Natural killer cell (primary cell): ENCODE data around the gene PNLIPRP3. TPM values are rescaled to one million over a fixed set of nuclear protein-coding genes. Genes with fewer than 3 reads are reported as not detected.
A peak's percentile ranks its signal among the peaks of the same experiment; 100 is the strongest.

ENCODE experiments used
- ATAC-seq, 3 donors: fragments of 150-1000 bp in 2 of 3; fragments of 200-7000 bp in 1 of 3; cut with Tn5 transposase; 1 replicate in 1 of 3; 2 replicates in 2 of 3; pipeline ENCODE4 v1.10.0; 2021; ENCODE audit warnings: mild to moderate bottlenecking in 2 of 3, moderate library complexity in 2 of 3
- DNase-seq, 2 donors: peaks; one replicate each; pipeline versions ENCODE4 v3.0.0 to v3.0.0-alpha.2; 2013 to 2021; ENCODE audit warnings: mixed read lengths in 1 of 2
- H3K27ac ChIP-seq: one replicate; pipeline ENCODE4 v1.5.1; 2013; ENCODE audit warnings: mild to moderate bottlenecking, low read length
- H3K27me3 ChIP-seq: one replicate; pipeline ENCODE4 v1.6.1; 2013; ENCODE audit warnings: low read length; ENCODE audit not compliant: control insufficient read depth, insufficient read depth
- H3K36me3 ChIP-seq: one replicate; pipeline ENCODE4 v1.6.1; 2013; ENCODE audit warnings: low read length; ENCODE audit not compliant: control insufficient read depth, insufficient read depth
- H3K4me1 ChIP-seq: one replicate; pipeline ENCODE4 v1.6.1; 2013; ENCODE audit warnings: low read length; ENCODE audit not compliant: control insufficient read depth, insufficient read depth
- H3K4me3 ChIP-seq: one replicate; pipeline ENCODE4 v1.5.1; 2013; ENCODE audit warnings: low read length
- H3K9me3 ChIP-seq: one replicate; pipeline ENCODE4 v1.6.1; 2013; ENCODE audit warnings: low read length; ENCODE audit not compliant: control insufficient read depth, insufficient read depth
- H3K27ac Mint-ChIP-seq, 2 donors: one replicate each; pipeline ENCODE4 v1.8.0; 2022; ENCODE audit warnings: mild to moderate bottlenecking in 2 of 2, mixed read lengths in 2 of 2, moderate library complexity in 1 of 2
- H3K27me3 Mint-ChIP-seq, 2 donors: one replicate each; pipeline ENCODE4 v1.8.0; 2022; ENCODE audit warnings: low read depth in 2 of 2, mixed read lengths in 2 of 2
- H3K36me3 Mint-ChIP-seq: one replicate; pipeline ENCODE4 v1.8.0; 2022; ENCODE audit warnings: mixed read lengths
- H3K4me1 Mint-ChIP-seq, 2 donors: one replicate each; pipeline ENCODE4 v1.8.0; 2022; ENCODE audit warnings: mixed read lengths in 2 of 2
- H3K4me3 Mint-ChIP-seq: one replicate; pipeline ENCODE4 v1.8.0; 2022; ENCODE audit warnings: mild to moderate bottlenecking, moderate library complexity, mixed read lengths
- H3K9me3 Mint-ChIP-seq, 2 donors: one replicate each; pipeline ENCODE4 v1.8.0; 2022; ENCODE audit warnings: mixed read lengths in 2 of 2
- CTCF ChIP-seq: fragments of 200-600 bp; IDR thresholded peaks from one replicate; pipeline ENCODE4 v1.8.0; 2022; ENCODE audit warnings: antibody characterized with exemption
- WGBS: methylation state at CpG from one replicate; pipeline ENCODE4 v1.1.7; 2013; ENCODE audit warnings: missing lambda C conversion rate; ENCODE audit not compliant: insufficient coverage; 5-methylcytosine and 5-hydroxymethylcytosine counted together
- intact Hi-C: fragments of 100-400 bp; cut with micrococcal nuclease; formaldehyde crosslinking; loops from one replicate; pipeline ENCODE4 v1.14.2; 2022
- total RNA-seq, 4 donors: library from RNA; stranded (reverse); fragments of 120-200 nt in 1 of 4; gene quantifications; one replicate each; pipeline versions ENCODE4 v1.2.3 to v1.2.4, GENCODE V29; 2013 to 2022

Gene PNLIPRP3
- total RNA-seq, 3 donors from 2014 or later (not counting 1 experiment from before 2014, with no cell fraction given) = not detected

- H3K4me3 Mint-ChIP-seq = no peak overlapping the region
- no peaks in the 10 kb centered on the region for H3K27me3 ChIP-seq
- no peaks in the 10 kb centered on the region for H3K36me3 Mint-ChIP-seq
- DNase-seq = no peak
- H3K27me3 Mint-ChIP-seq = no peaks in the 10 kb centered on the region
- H3K9me3 ChIP-seq = no peaks in the 10 kb centered on the region
- no peaks in the 10 kb centered on the region for H3K4me1 ChIP-seq
- no peak for TF ChIP-seq CTCF
- peaks cover 3 to 10% of the 10 kb centered on the region in 2 donors for H3K9me3 Mint-ChIP-seq
- H3K36me3 ChIP-seq = no peaks in the 10 kb centered on the region
- no peak overlapping the region for H3K4me3 ChIP-seq
- no peak overlapping the region for H3K27ac Mint-ChIP-seq
- H3K27ac ChIP-seq = no peak overlapping the region
- intact Hi-C loops = no loop called here
- no peaks in the 10 kb centered on the region for H3K4me1 Mint-ChIP-seq
- 80% methylated on average over 3 of the region's 3 CpGs for WGBS
- ATAC-seq = no peak
These were observed 41.8 kb downstream of the PNLIPRP3 start for GRCh38 chr10:116469437-116469836.

- no peaks in the 10 kb centered on the region for H3K36me3 Mint-ChIP-seq
- no peak overlapping the region for H3K27ac Mint-ChIP-seq
- H3K27me3 ChIP-seq = no peaks in the 10 kb centered on the region
- no peak for TF ChIP-seq CTCF
- DNase-seq = no peak
- no peaks in the 10 kb centered on the region for H3K9me3 ChIP-seq
- H3K4me3 ChIP-seq = no peak overlapping the region
- no peak overlapping the region for H3K4me3 Mint-ChIP-seq
- WGBS = 88% methylated on average over 3 of the region's 4 CpGs
- no peak overlapping the region for H3K27ac ChIP-seq
- H3K27me3 Mint-ChIP-seq = no peaks in the 10 kb centered on the region
- intact Hi-C loops = no loop called here
- H3K9me3 Mint-ChIP-seq = peaks cover 3 to 11% of the 10 kb centered on the region in 2 donors
- no peak for ATAC-seq
- no peaks in the 10 kb centered on the region for H3K4me1 ChIP-seq
- no peaks in the 10 kb centered on the region for H3K36me3 ChIP-seq
- H3K4me1 Mint-ChIP-seq = no peaks in the 10 kb centered on the region
These were observed 42.4 kb downstream of the PNLIPRP3 start for GRCh38 chr10:116470071-116470470.

- no peaks in the 10 kb centered on the region for H3K27me3 Mint-ChIP-seq
- H3K27ac Mint-ChIP-seq = no peak overlapping the region
- 87% methylated on average over 5 of the region's 6 CpGs for WGBS
- Histone ChIP-seq H3K27ac (no peak overlapping the region), H3K4me1 (no peaks in the 10 kb centered on the region), H3K27me3 (no peaks in the 10 kb centered on the region), H3K4me3 (no peak overlapping the region), H3K9me3 (no peaks in the 10 kb centered on the region), H3K36me3 (no peaks in the 10 kb centered on the region)
- peaks cover 3 to 11% of the 10 kb centered on the region in 2 donors for H3K9me3 Mint-ChIP-seq
- no peaks in the 10 kb centered on the region for H3K36me3 Mint-ChIP-seq
- no peak for DNase-seq
- no peak for ATAC-seq
- H3K4me1 Mint-ChIP-seq = no peaks in the 10 kb centered on the region
- intact Hi-C loops = no loop called here
- no peak for TF ChIP-seq CTCF
- no peak overlapping the region for H3K4me3 Mint-ChIP-seq
These were observed 43.2 kb downstream of the PNLIPRP3 start for GRCh38 chr10:116470768-116471415.

- no peak for TF ChIP-seq CTCF
- H3K36me3 ChIP-seq = no peaks in the 10 kb centered on the region
- ATAC-seq (peak in 1 of 3 donors; percentile 35), DNase-seq (no peak)
- no peaks in the 10 kb centered on the region for H3K9me3 ChIP-seq
- Mint-ChIP-seq H3K4me1 (no peaks in the 10 kb centered on the region), H3K9me3 (peaks cover 3 to 11% of the 10 kb centered on the region in 2 donors), H3K27ac (no peak overlapping the region), H3K36me3 (no peaks in the 10 kb centered on the region), H3K4me3 (no peak overlapping the region), H3K27me3 (no peaks in the 10 kb centered on the region)
- no peaks in the 10 kb centered on the region for H3K27me3 ChIP-seq
- 7% methylated on average over 3 of the region's 4 CpGs for WGBS
- intact Hi-C loops = no loop called here
- H3K4me1 ChIP-seq = no peaks in the 10 kb centered on the region
- no peak overlapping the region for H3K4me3 ChIP-seq
- no peak overlapping the region for H3K27ac ChIP-seq
These were observed 45.2 kb downstream of the PNLIPRP3 start for GRCh38 chr10:116472891-116473290.
